Retinal pigment epithelial cell (primary cell): ENCODE data around the gene C1QC.

Experiments used
- DNase-seq: peaks from one replicate; pipeline ENCODE4 v3.0.0-alpha.2; 2010; ENCODE audit warnings: low read depth
- H3K4me3 ChIP-seq: 2 replicates; pipeline ENCODE4 v1.5.1; 2011; ENCODE audit warnings: mild to moderate bottlenecking, low read length, control low read depth, moderate library complexity
- CTCF ChIP-seq: conservative IDR thresholded peaks from 2 replicates; pipeline ENCODE4 v1.5.1; 2011; ENCODE audit warnings: low read depth, low read length, control low read depth, inconsistent platforms

C1QC gene

GRCh38 chr1:22600817-22601605 lies 42.4 kb upstream of the C1QC start:
- no peak for DNase-seq
- no peak overlapping the region for H3K4me3 ChIP-seq
- TF ChIP-seq CTCF, result no peak

DNA sequence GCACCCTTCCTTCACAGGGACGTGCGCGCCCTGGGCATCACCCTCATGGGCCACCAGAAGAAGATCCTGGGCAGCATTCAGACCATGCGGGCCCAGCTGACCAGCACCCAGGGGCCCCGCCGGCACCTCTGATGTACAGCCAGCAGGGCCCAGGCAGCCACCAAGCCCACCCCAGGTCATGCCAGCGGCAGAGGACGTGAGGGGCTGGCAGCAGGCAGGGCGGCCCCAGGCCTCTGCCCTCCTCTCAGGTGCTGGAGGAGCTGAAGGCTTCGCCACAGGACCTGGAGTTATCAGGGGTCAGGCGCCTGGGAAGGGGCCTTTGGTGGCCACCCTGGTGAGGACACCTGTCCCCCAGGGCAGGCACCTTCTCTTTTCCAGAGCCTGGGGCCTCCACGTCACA lies 41.8 kb upstream of the C1QC start:
- no peak for DNase-seq
- H3K4me3 ChIP-seq, result no peak overlapping the region
- TF ChIP-seq CTCF, result no peak

DNA sequence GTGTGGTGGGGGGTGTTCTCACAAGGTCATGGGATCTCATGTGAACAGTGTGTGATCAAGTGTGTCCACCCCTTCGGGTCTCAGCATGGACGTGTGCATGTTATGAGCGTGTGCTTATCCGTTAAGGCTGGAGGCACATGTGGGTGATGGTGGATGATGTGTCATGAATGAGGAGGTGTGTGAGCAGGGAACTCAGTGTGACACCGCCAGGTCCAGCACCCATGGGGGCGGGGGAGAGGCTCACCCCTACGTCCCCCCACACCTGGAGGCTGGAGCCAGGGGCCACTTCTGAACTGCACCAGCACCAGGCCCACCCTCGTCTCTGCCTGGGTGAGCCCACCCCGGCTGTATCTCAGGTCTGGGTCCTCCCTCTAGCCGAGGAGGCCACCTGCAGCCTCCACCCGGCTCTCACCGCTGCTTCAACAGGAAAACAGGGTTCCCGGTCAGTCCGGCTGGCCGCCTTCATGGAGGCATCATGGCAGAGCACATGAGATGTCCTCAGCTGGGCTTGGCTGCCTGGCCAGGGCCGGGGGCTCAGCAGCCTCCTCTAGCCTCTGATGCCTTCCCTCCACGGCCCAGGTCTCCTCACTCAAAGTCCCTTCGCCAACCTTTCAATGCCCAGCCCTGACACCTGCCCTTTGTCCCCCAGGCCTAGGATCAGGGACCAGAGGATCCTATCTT lies 41.2 kb upstream of the C1QC start:
- TF ChIP-seq CTCF, result no peak
- no peak overlapping the region for H3K4me3 ChIP-seq

DNA sequence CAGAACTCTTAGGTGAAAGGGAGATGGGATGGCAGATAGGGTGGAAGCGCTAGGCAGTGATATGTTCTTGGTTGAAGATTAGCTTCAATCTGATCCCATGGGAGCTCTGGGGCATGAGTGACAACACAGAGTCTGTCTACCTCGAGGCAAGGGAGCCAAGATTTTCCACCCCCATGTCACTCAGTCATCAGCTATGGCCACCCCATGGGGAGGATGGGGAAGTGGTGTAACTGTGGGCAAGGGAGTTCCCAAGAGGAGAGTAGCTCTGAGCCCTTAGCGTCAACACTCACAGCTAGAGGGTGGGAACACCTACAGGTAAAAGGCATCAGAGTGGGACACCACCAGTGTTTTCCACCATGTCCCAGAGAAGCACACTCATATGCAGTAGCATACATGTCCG lies 37.3 kb upstream of the C1QC start:
- H3K4me3 ChIP-seq, result no peak overlapping the region
- DNase-seq, result no peak
- TF ChIP-seq CTCF, result no peak

More for the DNA sequence above, 41.2 kb upstream of the C1QC start:
- no peak for DNase-seq

- DNase-seq, result no peak
- no peak for TF ChIP-seq CTCF
- no peak overlapping the region for H3K4me3 ChIP-seq
These were observed 36.3 kb upstream of the C1QC start for GRCh38 chr1:22607154-22607553.

GRCh38 chr1:22608361-22608760 lies 35.1 kb upstream of the C1QC start:
- no peak for TF ChIP-seq CTCF
- no peak overlapping the region for H3K4me3 ChIP-seq
- no peak for DNase-seq

- TF ChIP-seq CTCF, result no peak
- no peak for DNase-seq
- H3K4me3 ChIP-seq, result no peak overlapping the region
These were observed 34.1 kb upstream of the C1QC start for GRCh38 chr1:22609291-22609690.
